Prostate gland (tissue), 2 donors: ENCODE measurements around the gene GRID1. TPM values are rescaled to one million over a fixed set of nuclear protein-coding genes. Genes with fewer than 3 reads are reported as not detected.

Experiments used
- DNase-seq: peaks from one replicate; pipeline ENCODE4 v3.0.0-alpha.2; 2019; ENCODE audit warnings: low spot score
- H3K27ac ChIP-seq, 2 donors: fragments of 200-600 bp; sonication (generic); 2 replicates each; pipeline ENCODE4 v1.5.1; 2017 to 2019
- H3K27me3 ChIP-seq: fragments of 200-600 bp; sonication (generic); replicated peaks from 2 replicates; pipeline ENCODE4 v1.5.1; 2019; ENCODE audit not compliant: insufficient read depth
- H3K36me3 ChIP-seq, 2 donors: fragments of 200-600 bp; sonication (generic); 1 replicate in 1 of 2; 2 replicates in 1 of 2; pipeline versions ENCODE4 v1.5.1 to v1.8.1; 2017 to 2019
- H3K4me1 ChIP-seq: fragments of 200-600 bp; sonication (generic); replicated peaks from 2 replicates; pipeline ENCODE4 v1.5.1; 2019
- H3K4me3 ChIP-seq, 2 donors: fragments of 200-600 bp; sonication (generic); 2 replicates each; pipeline ENCODE4 v1.5.1; 2017 to 2019
- H3K9me3 ChIP-seq: fragments of 200-600 bp; sonication (generic); 2 replicates; pipeline ENCODE4 v1.5.1; 2017
- POLR2A ChIP-seq: fragments of 450-650 bp; IDR thresholded peaks from one replicate; pipeline ENCODE4 v1.6.1; 2016; ENCODE audit warnings: antibody characterized with exemption, mild to moderate bottlenecking
- POLR2AphosphoS5 ChIP-seq: sonication (generic); formaldehyde crosslinking; IDR thresholded peaks from one replicate; pipeline ENCODE4 v1.6.1; 2017; ENCODE audit warnings: antibody characterized with exemption
- WGBS: methylation state at CpG from one replicate; pipeline ENCODE4 v1.1.5; 2018; 5-methylcytosine and 5-hydroxymethylcytosine counted together
- intact Hi-C: fragments of 100-400 bp; cut with DNase I; formaldehyde crosslinking; loops from one replicate; pipeline ENCODE4 v1.14.2; 2022
- total RNA-seq, 2 donors: library from RNA; depleted of rRNA; stranded (reverse); fragments of >200 nt; gene quantifications; one replicate each; pipeline ENCODE4 v1.1.0, GENCODE V29; 2016
- TF ChIP-seq, protein P1 (sequence below), 4 experiments: fragments of 200-600 bp in 2 of 4; fragments of 450-650 bp in 2 of 4; sonication (generic) in 2 of 4; IDR thresholded peaks; 1 replicate in 3 of 4; 2 replicates in 1 of 4; pipeline ENCODE4 v1.5.1; 2016 to 2019; ENCODE audit warnings: antibody characterized with exemption in 4 of 4, mild to moderate bottlenecking in 2 of 4, moderate library complexity in 2 of 4

Gene GRID1
- total RNA-seq, 2 donors from 2014 or later, result 1.0 to 10.0 TPM

DNA sequence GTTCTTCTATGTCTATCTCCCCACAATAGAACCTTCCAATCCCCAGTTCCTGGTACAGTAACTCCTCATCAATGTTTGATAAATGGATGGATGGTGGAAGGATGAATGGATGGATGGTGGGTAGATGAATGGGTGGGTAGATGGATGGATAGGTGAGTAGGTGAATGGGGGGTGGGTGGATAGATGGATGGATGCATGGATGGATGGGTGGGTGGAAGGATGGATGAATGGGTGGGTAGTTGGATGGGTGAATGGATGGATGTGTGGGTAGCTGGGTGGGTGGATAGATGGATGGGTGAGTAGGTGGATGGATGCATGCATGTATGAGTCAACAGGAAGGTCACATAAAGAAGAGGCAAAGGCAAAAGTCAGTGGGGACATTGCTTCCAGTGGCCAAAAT, 116.8 kb downstream of the GRID1 start:
- Histone ChIP-seq H3K4me1 (no peaks in the 10 kb centered on the region), H3K27me3 (no peaks in the 10 kb centered on the region), H3K36me3 (no peaks in the 10 kb centered on the region), H3K9me3 (no peaks in the 10 kb centered on the region), H3K4me3 (no peak overlapping the region), H3K27ac (no peak overlapping the region)
- intact Hi-C loops, result no loop called here
- DNase-seq, result no peak
- TF ChIP-seq POLR2A, result no peak
- TF ChIP-seq POLR2AphosphoS5, result no peak
- TF ChIP-seq, protein P1, sequence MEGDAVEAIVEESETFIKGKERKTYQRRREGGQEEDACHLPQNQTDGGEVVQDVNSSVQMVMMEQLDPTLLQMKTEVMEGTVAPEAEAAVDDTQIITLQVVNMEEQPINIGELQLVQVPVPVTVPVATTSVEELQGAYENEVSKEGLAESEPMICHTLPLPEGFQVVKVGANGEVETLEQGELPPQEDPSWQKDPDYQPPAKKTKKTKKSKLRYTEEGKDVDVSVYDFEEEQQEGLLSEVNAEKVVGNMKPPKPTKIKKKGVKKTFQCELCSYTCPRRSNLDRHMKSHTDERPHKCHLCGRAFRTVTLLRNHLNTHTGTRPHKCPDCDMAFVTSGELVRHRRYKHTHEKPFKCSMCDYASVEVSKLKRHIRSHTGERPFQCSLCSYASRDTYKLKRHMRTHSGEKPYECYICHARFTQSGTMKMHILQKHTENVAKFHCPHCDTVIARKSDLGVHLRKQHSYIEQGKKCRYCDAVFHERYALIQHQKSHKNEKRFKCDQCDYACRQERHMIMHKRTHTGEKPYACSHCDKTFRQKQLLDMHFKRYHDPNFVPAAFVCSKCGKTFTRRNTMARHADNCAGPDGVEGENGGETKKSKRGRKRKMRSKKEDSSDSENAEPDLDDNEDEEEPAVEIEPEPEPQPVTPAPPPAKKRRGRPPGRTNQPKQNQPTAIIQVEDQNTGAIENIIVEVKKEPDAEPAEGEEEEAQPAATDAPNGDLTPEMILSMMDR (IDR thresholded peaks at IDR 0.05), result no peak

DNA sequence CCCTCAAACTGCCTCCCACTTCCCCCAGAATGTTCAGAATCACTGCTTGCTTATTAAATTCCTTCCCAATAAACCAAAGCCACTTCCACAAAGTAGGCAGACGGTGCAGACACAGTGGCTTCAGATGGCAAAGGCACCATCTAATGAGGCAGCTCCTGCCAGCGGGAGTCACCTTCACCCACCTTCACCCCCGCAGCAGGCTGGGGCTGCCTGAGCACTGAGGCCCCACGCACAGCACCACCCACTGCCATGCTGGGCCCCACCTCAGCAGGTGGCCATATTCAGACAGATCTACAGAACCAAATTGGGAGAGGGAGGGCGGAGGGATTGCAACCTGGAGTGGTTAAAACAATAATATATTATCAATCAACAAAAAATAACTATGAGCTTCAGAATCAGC, 118.5 kb downstream of the GRID1 start:
- Histone ChIP-seq H3K27me3 (no peaks in the 10 kb centered on the region), H3K27ac (no peak overlapping the region), H3K4me3 (no peak overlapping the region), H3K9me3 (no peaks in the 10 kb centered on the region), H3K4me1 (no peaks in the 10 kb centered on the region), H3K36me3 (no peaks in the 10 kb centered on the region)
- WGBS, result 85% methylated on average over 5 of the region's 5 CpGs
- TF ChIP-seq POLR2A (no peak), POLR2AphosphoS5 (no peak)
- TF ChIP-seq, protein P1 (IDR thresholded peaks at IDR 0.05), result no peak
- intact Hi-C loops, result no loop called here
- no peak for DNase-seq

DNA sequence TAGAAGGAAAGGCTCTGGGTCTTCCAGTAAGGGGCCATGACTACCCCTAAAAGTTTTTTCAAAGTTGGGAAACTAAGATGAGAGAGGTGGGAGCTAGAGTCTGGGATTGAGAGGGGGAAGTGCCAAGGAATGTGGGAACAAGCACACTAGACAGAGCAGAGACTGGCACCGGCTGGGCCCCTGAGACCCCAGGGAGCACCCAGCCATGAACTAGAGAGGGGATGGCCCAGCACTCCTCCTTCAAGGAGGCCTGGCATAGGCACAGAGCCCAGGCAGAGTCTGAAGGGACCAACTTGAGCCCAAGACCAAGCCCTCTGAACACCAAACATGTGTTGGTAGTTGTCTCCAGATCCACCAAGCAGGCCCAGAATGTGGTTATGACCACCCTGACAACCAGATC, 119.0 kb downstream of the GRID1 start:
- no peaks in the 10 kb centered on the region for H3K9me3 ChIP-seq
- no peak for DNase-seq
- no peak for TF ChIP-seq POLR2A
- TF ChIP-seq, protein P1 (IDR thresholded peaks at IDR 0.05), result no peak
- no peak for TF ChIP-seq POLR2AphosphoS5
- no peak overlapping the region for H3K27ac ChIP-seq
- no peaks in the 10 kb centered on the region for H3K27me3 ChIP-seq
- WGBS, result 94% methylated on average over 1 of the region's 1 CpG
- H3K4me1 ChIP-seq, result no peaks in the 10 kb centered on the region
- intact Hi-C loops, result no loop called here
- H3K4me3 ChIP-seq, result no peak overlapping the region
- H3K36me3 ChIP-seq, result no peaks in the 10 kb centered on the region

DNA sequence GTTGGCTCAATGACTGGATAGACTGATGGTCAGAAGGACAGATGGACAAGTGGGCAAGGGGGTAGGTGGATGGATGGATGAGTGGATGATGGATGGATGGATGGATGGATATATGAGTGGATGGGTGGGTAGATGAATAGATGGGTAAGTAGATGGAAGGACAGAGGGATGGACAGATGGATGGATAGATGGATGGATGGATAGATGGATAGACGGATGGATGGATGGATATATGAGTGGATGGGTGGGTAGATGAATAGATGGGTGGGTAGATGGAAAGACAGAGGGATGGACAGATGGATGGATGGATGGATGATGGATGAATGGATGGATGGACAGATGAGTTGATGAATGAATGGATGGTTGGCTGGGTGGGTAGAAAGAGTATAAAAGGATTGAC, 119.5 kb downstream of the GRID1 start:
- H3K4me1 ChIP-seq, result no peaks in the 10 kb centered on the region
- DNase-seq, result no peak
- no peaks in the 10 kb centered on the region for H3K36me3 ChIP-seq
- H3K27me3 ChIP-seq, result no peaks in the 10 kb centered on the region
- H3K27ac ChIP-seq, result no peak overlapping the region
- intact Hi-C loops, result no loop called here
- no peak overlapping the region for H3K4me3 ChIP-seq
- TF ChIP-seq POLR2A, result no peak
- TF ChIP-seq, protein P1 (IDR thresholded peaks at IDR 0.05), result no peak
- TF ChIP-seq POLR2AphosphoS5, result no peak
- WGBS, result 81% methylated on average over 1 of the region's 1 CpG
- H3K9me3 ChIP-seq, result no peaks in the 10 kb centered on the region

DNA sequence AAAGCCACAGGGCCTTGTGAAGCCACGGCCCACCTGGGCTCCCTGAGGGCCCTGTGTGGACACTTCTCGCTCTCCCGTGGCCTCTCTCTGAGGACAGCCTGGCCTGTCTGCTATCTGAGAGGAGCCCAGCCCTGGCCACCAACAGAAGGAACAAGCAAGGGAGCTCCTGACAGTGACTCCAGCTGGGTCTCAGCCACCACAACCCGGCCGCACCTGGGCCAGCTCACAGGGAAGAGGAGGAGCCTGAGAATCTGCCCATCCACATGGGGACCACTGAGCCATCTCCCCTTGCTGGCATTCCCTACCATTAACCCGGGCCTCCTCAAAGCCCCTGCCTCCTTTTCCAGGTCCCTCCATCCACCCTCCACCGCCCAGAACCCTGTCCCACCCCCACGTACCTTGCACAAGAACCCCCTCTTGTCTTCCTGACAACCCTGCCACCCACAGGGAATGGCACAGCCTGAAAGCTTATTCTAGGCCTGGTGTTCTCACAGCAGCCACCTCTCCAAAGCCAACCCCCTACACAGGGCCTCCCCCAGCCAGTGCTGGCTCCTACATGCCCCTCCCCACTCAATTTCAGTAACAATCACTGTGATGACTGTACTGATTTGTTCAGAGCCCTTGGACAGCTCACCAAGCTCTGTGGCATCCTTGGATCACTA, 120.2 kb downstream of the GRID1 start:
- 87% methylated on average over 8 of the region's 8 CpGs for WGBS
- no peaks in the 10 kb centered on the region for H3K27me3 ChIP-seq
- no peak overlapping the region for H3K4me3 ChIP-seq
- no peaks in the 10 kb centered on the region for H3K4me1 ChIP-seq
- no peaks in the 10 kb centered on the region for H3K9me3 ChIP-seq
- H3K27ac ChIP-seq, result no peak overlapping the region
- DNase-seq, result no peak
- no peak for TF ChIP-seq POLR2A
- TF ChIP-seq, protein P1 (IDR thresholded peaks at IDR 0.05), result no peak
- no peak for TF ChIP-seq POLR2AphosphoS5
- intact Hi-C loops, result no loop called here
- no peaks in the 10 kb centered on the region for H3K36me3 ChIP-seq
